HepG2 (cell line): Measurements from ENCODE around the gene GZF1. TPM values are rescaled to one million over a fixed set of nuclear protein-coding genes. Genes with fewer than 3 reads are reported as not detected.

Experiments
- ASH2L ChIP-seq: fragments of 300-600, 200-600 bp; sonication (generic); IDR thresholded peaks from 2 replicates; pipeline ENCODE4 v1.7.0; 2017; ENCODE audit warnings: low read depth, mild to moderate bottlenecking, moderate library complexity, mixed read lengths, low read length; ENCODE audit not compliant: insufficient read length
- EP300 ChIP-seq, 3 experiments: sonication (generic) in 1 of 3; formaldehyde crosslinking in 1 of 3; IDR thresholded peaks; 2 replicates each; pipeline versions ENCODE4 v1.5.1 to v1.6.1; 2011 to 2020; ENCODE audit warnings: low read depth in 2 of 3, low read length in 2 of 3, borderline replicate concordance in 1 of 3, improper control_type of control experiment in 1 of 3, mild to moderate bottlenecking in 1 of 3, missing genetic modification reagents in 1 of 3, moderate library complexity in 1 of 3
- FOXO1 ChIP-seq: sonication (generic); formaldehyde crosslinking; IDR thresholded peaks from 2 replicates; pipeline ENCODE4 v1.4.0; 2020; ENCODE audit warnings: missing genetic modification reagents
- MED1 ChIP-seq: sonication (generic); formaldehyde crosslinking; IDR thresholded peaks from 2 replicates; pipeline ENCODE4 v1.4.0; 2020; ENCODE audit warnings: missing genetic modification reagents
- NFE2L2 ChIP-seq: fragments of 150-350 bp; IDR thresholded peaks from 2 replicates; pipeline ENCODE4 v1.6.1; 2014; ENCODE audit warnings: low read length
- PCBP2 ChIP-seq: fragments of 200-400 bp; formaldehyde crosslinking; optimal IDR thresholded peaks from 2 replicates; pipeline ENCODE3; 2018; ENCODE audit warnings: low read length, low read depth; ENCODE audit not compliant: poor library complexity, severe bottlenecking
- ZFP62 ChIP-seq: sonication (generic); formaldehyde crosslinking; IDR thresholded peaks from 2 replicates; pipeline ENCODE4 v1.4.0; 2020; ENCODE audit warnings: missing genetic modification reagents
- ZMYM4 ChIP-seq: sonication (generic); formaldehyde crosslinking; IDR thresholded peaks from 2 replicates; pipeline ENCODE4 v1.8.1; 2023; ENCODE audit warnings: mild to moderate bottlenecking, missing genetic modification reagents
- ZNF207 ChIP-seq: fragments of 450-650 bp; IDR thresholded peaks from 2 replicates; pipeline ENCODE4 v1.6.1; 2016; ENCODE audit warnings: antibody characterized with exemption, borderline replicate concordance
- ZNF337 ChIP-seq: sonication (generic); formaldehyde crosslinking; IDR thresholded peaks from 2 replicates; pipeline ENCODE4 v1.5.1; 2020; ENCODE audit warnings: missing genetic modification reagents, low read depth, mild to moderate bottlenecking, borderline replicate concordance
- ZNF343 ChIP-seq: sonication (generic); formaldehyde crosslinking; IDR thresholded peaks from 2 replicates; pipeline ENCODE4 v1.4.0; 2020; ENCODE audit warnings: mild to moderate bottlenecking, missing genetic modification reagents
- ZNF383 ChIP-seq: sonication (generic); formaldehyde crosslinking; IDR thresholded peaks from 2 replicates; pipeline ENCODE4 v1.4.0; 2020; ENCODE audit warnings: missing genetic modification reagents, mild to moderate bottlenecking, borderline replicate concordance
- ZNF766 ChIP-seq: sonication (generic); formaldehyde crosslinking; IDR thresholded peaks from 2 replicates; pipeline ENCODE4 v1.5.0; 2020; ENCODE audit warnings: missing genetic modification reagents, borderline replicate concordance
- polyA plus RNA-seq, 8 experiments: library from polyadenylated mRNA; depleted of rRNA in 3 of 8; stranded (reverse) in 7 of 8; unstranded in 1 of 8; fragments of >200 nt; fragmentation: Illumina TruSeq in 4 of 8; extraction: Trizol in 4 of 8; gene quantifications; 2 replicates each; pipeline versions ENCODE4 v1.2.1 to v1.2.3, GENCODE V29; 2011 to 2016; ENCODE audit warnings: low read depth in 4 of 8, missing spikeins in 1 of 8, mixed read lengths in 1 of 8; ENCODE audit not compliant: insufficient read depth in 1 of 8
- total RNA-seq, 5 experiments: library from RNA; depleted of rRNA; stranded (reverse); fragments of >200 nt; fragmentation: Illumina TruSeq; extraction: Trizol; gene quantifications; 2 replicates each; pipeline ENCODE4 v1.2.3, GENCODE V29; 2016; ENCODE audit warnings: low read depth in 1 of 5
- TF ChIP-seq, protein P1 (sequence below): sonication (generic); formaldehyde crosslinking; IDR thresholded peaks from 2 replicates; pipeline ENCODE4 v1.8.1; 2023; ENCODE audit warnings: mild to moderate bottlenecking, missing genetic modification reagents, borderline replicate concordance
- TF ChIP-seq, protein P2 (sequence below): sonication (generic); formaldehyde crosslinking; IDR thresholded peaks from 2 replicates; pipeline ENCODE4 v1.5.0; 2020; ENCODE audit warnings: missing genetic modification reagents
- TF ChIP-seq, protein P3 (sequence below): sonication (generic); formaldehyde crosslinking; IDR thresholded peaks from 2 replicates; pipeline ENCODE4 v1.5.1; 2020; ENCODE audit warnings: mild to moderate bottlenecking, missing genetic modification reagents, moderate library complexity
- TF ChIP-seq, protein P4 (sequence below): sonication (generic); formaldehyde crosslinking; IDR thresholded peaks from 2 replicates; pipeline ENCODE4 v1.4.0; 2020; ENCODE audit warnings: mild to moderate bottlenecking, missing genetic modification reagents
- TF ChIP-seq, protein P5 (sequence below): sonication (generic); formaldehyde crosslinking; IDR thresholded peaks from 2 replicates; pipeline ENCODE4 v1.4.0; 2020; ENCODE audit warnings: mild to moderate bottlenecking, missing genetic modification reagents

GZF1 gene
- total and polyA plus RNA-seq, 2 of the 13 experiments (the other 11 are each of a cell fraction or from before 2014, with no cell fraction given), result 16.9 to 26.0 TPM

DNA sequence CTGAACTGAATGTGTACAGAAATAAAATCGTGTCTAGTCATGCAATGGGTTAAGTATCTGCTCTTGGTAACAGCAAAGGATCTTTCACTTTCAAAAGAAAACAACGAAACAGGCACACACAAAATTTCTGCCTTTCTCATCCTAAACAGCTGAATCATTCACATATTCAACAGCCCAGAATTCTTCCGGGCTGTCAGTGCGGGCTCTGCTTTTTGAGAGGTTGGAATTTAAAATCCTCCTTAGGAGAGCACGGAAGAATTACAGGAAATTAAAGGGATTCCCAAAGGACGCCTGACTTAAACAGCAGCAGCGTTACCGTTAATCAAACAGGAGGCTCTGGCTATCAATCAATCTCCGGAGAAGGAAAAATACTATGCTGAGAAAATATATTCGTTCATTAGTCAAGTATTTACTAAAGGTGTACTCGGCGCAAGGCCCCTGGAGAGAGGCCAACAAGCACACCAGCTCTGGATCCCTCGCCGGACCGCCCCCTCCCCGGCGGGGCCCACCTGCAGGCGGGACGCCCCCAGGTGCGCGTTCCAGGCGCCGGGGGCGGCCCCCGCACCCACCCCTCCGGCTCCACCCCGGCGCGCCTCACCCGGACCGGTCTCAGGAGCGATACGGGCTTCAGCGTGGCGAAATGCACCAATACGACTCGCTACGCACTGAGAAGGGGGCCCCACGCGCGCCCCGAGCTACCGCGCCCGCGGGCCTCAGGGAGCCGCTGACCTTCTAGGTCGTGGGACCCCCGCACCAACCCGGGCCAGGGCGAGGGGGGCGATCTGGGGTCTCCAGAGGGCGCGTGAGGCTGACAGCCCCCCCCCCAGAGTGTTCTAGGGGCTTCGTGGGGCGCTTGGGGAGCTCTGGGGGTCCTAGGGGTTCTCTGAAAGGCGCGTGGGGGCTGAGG is 58.3 kb downstream of the GZF1 start (continued):
- TF ChIP-seq, protein P1, sequence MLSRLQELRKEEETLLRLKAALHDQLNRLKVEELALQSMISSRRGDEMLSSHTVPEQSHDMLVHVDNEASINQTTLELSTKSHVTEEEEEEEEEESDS (CRISPR knock-in tag), result no peak
- TF ChIP-seq ZNF383 (CRISPR knock-in tag) (0 out of 2 replicates have a peak, but pooled peaks have one; percentile 34), FOXO1 (CRISPR knock-in tag) (no peak), ZFP62 (CRISPR knock-in tag) (no peak), ZMYM4 (CRISPR knock-in tag) (peak; percentile 48; the same call in 1 of the 2 replicates), MED1 (CRISPR knock-in tag) (no peak), NFE2L2 (peak; percentile 76), ZNF337 (CRISPR knock-in tag) (no peak), ASH2L (no peak), ZNF766 (CRISPR knock-in tag) (no peak), ZNF207 (no peak), ZNF343 (CRISPR knock-in tag) (0 out of 2 replicates have a peak, but pooled peaks have one; percentile 53), EP300 (IDR thresholded peaks at IDR 0.05; ENCODE audit: low read depth in 2 of 2, low read length in 2 of 2) (no peak), EP300 (CRISPR knock-in tag; IDR thresholded peaks at IDR 0.05; ENCODE audit: borderline replicate concordance) (no peak), PCBP2 (no peak)
- TF ChIP-seq, protein P2, sequence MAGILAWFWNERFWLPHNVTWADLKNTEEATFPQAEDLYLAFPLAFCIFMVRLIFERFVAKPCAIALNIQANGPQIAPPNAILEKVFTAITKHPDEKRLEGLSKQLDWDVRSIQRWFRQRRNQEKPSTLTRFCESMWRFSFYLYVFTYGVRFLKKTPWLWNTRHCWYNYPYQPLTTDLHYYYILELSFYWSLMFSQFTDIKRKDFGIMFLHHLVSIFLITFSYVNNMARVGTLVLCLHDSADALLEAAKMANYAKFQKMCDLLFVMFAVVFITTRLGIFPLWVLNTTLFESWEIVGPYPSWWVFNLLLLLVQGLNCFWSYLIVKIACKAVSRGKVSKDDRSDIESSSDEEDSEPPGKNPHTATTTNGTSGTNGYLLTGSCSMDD (CRISPR knock-in tag), result no peak
- TF ChIP-seq, protein P3, sequence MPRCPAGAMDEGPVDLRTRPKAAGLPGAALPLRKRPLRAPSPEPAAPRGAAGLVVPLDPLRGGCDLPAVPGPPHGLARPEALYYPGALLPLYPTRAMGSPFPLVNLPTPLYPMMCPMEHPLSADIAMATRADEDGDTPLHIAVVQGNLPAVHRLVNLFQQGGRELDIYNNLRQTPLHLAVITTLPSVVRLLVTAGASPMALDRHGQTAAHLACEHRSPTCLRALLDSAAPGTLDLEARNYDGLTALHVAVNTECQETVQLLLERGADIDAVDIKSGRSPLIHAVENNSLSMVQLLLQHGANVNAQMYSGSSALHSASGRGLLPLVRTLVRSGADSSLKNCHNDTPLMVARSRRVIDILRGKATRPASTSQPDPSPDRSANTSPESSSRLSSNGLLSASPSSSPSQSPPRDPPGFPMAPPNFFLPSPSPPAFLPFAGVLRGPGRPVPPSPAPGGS, result no peak
- TF ChIP-seq, protein P4, sequence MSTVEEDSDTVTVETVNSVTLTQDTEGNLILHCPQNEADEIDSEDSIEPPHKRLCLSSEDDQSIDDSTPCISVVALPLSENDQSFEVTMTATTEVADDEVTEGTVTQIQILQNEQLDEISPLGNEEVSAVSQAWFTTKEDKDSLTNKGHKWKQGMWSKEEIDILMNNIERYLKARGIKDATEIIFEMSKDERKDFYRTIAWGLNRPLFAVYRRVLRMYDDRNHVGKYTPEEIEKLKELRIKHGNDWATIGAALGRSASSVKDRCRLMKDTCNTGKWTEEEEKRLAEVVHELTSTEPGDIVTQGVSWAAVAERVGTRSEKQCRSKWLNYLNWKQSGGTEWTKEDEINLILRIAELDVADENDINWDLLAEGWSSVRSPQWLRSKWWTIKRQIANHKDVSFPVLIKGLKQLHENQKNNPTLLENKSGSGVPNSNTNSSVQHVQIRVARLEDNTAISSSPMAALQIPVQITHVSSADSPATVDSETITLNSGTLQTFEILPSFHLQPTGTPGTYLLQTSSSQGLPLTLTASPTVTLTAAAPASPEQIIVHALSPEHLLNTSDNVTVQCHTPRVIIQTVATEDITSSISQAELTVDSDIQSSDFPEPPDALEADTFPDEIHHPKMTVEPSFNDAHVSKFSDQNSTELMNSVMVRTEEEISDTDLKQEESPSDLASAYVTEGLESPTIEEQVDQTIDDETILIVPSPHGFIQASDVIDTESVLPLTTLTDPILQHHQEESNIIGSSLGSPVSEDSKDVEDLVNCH (CRISPR knock-in tag), result no peak
- TF ChIP-seq, protein P5, sequence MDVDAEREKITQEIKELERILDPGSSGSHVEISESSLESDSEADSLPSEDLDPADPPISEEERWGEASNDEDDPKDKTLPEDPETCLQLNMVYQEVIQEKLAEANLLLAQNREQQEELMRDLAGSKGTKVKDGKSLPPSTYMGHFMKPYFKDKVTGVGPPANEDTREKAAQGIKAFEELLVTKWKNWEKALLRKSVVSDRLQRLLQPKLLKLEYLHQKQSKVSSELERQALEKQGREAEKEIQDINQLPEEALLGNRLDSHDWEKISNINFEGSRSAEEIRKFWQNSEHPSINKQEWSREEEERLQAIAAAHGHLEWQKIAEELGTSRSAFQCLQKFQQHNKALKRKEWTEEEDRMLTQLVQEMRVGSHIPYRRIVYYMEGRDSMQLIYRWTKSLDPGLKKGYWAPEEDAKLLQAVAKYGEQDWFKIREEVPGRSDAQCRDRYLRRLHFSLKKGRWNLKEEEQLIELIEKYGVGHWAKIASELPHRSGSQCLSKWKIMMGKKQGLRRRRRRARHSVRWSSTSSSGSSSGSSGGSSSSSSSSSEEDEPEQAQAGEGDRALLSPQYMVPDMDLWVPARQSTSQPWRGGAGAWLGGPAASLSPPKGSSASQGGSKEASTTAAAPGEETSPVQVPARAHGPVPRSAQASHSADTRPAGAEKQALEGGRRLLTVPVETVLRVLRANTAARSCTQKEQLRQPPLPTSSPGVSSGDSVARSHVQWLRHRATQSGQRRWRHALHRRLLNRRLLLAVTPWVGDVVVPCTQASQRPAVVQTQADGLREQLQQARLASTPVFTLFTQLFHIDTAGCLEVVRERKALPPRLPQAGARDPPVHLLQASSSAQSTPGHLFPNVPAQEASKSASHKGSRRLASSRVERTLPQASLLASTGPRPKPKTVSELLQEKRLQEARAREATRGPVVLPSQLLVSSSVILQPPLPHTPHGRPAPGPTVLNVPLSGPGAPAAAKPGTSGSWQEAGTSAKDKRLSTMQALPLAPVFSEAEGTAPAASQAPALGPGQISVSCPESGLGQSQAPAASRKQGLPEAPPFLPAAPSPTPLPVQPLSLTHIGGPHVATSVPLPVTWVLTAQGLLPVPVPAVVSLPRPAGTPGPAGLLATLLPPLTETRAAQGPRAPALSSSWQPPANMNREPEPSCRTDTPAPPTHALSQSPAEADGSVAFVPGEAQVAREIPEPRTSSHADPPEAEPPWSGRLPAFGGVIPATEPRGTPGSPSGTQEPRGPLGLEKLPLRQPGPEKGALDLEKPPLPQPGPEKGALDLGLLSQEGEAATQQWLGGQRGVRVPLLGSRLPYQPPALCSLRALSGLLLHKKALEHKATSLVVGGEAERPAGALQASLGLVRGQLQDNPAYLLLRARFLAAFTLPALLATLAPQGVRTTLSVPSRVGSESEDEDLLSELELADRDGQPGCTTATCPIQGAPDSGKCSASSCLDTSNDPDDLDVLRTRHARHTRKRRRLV, result no peak
